T-helper 1 cell treated with Interleukin-12 subunit alpha and Interleukin-12 subunit beta and Interleukin-4 antibody, amounts not matched to agents 30 μg/mL and 1 μg/mL, for 36 hours (primary cell): ENCODE results near the gene ZNF638.
A peak's percentile ranks its signal among the peaks of the same experiment; 100 is the strongest.

ENCODE experiments used
- H3K27ac Mint-ChIP-seq: one replicate; pipeline ENCODE4 v1.8.0; 2021; ENCODE audit warnings: mild to moderate bottlenecking, mixed read lengths
- H3K27me3 Mint-ChIP-seq: one replicate; pipeline ENCODE4 v1.8.0; 2021; ENCODE audit warnings: low read depth, mixed read lengths
- H3K36me3 Mint-ChIP-seq: one replicate; pipeline ENCODE4 v1.8.0; 2021; ENCODE audit warnings: low read depth, mixed read lengths
- H3K4me1 Mint-ChIP-seq: one replicate; pipeline ENCODE4 v1.8.0; 2021; ENCODE audit warnings: low read depth, mixed read lengths
- H3K4me3 Mint-ChIP-seq: one replicate; pipeline ENCODE4 v1.8.0; 2021; ENCODE audit warnings: mild to moderate bottlenecking, moderate library complexity, mixed read lengths
- H3K9me3 Mint-ChIP-seq: one replicate; pipeline ENCODE4 v1.8.0; 2021; ENCODE audit warnings: mixed read lengths

Gene ZNF638

DNA sequence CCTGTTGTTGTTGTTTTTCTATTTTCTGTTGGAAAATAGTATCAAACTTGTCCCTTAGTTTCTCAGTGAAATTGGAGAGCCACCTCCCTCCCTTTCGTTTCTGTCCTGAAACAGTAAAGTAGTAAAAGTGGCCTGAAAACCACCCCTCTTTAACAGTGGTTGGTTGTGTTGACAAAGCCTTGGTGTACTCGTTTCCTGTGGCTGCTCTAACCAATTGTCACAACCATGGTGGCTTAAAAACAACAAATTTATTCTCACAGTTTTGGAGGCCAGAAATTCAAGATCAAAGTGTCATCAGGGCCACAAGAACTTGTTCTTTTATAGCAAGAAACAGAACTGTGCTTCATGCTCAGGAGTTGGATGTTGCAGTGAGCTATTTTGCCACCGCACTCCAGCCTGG is 117.8 kb downstream of the ZNF638 start:
- Mint-ChIP-seq H3K4me3 (no peak overlapping the region), H3K27ac (no peak overlapping the region), H3K27me3 (peaks cover 34% of the 10 kb centered on the region), H3K9me3 (no peaks in the 10 kb centered on the region), H3K36me3 (no peaks in the 10 kb centered on the region), H3K4me1 (peaks cover 9% of the 10 kb centered on the region)

DNA sequence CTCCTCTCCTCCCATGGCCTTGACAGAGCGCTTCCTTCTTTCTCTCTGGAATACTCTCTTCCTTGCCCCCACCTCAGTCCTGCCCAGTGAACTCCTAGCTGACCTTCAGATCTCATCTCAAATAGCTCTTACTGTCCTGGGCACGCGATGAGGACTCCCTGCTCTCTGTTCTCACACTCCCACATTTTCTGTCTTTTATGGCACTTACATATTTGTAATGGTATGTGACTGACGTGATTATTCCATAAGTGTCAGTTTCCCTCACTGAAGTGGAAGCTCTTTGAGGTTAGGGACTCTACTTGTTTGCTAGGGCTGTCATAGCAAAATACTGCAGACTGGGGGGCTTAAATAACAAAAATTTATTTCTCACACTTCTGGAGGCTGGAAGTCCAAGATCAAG is 120.1 kb downstream of the ZNF638 start:
- no peak overlapping the region for H3K4me3 Mint-ChIP-seq
- H3K4me1 Mint-ChIP-seq, result peaks cover 11% of the 10 kb centered on the region
- H3K27me3 Mint-ChIP-seq, result peaks cover 54% of the 10 kb centered on the region
- H3K27ac Mint-ChIP-seq, result no peak overlapping the region
- H3K36me3 Mint-ChIP-seq, result no peaks in the 10 kb centered on the region
- no peaks in the 10 kb centered on the region for H3K9me3 Mint-ChIP-seq

GRCh38 chr2:71452565-71452964 is 121.0 kb downstream of the ZNF638 start:
- H3K4me3 Mint-ChIP-seq, result no peak overlapping the region
- H3K4me1 Mint-ChIP-seq, result peaks cover 11% of the 10 kb centered on the region
- no peaks in the 10 kb centered on the region for H3K9me3 Mint-ChIP-seq
- H3K27me3 Mint-ChIP-seq, result peaks cover 54% of the 10 kb centered on the region
- H3K27ac Mint-ChIP-seq, result no peak overlapping the region
- H3K36me3 Mint-ChIP-seq, result no peaks in the 10 kb centered on the region

GRCh38 chr2:71453404-71454220 is 122.0 kb downstream of the ZNF638 start, which contains the start of gene DYSF:
Gene DYSF, plus strand, starts transcription at chr2:71453561.
- H3K4me1 Mint-ChIP-seq, result peaks cover 11% of the 10 kb centered on the region
- no peak within 1 kb of the TSS for H3K27ac Mint-ChIP-seq
- no peaks in the 10 kb centered on the region for H3K9me3 Mint-ChIP-seq
- peaks cover 59% of the 10 kb centered on the region for H3K27me3 Mint-ChIP-seq
- peak within 1 kb of the TSS; percentile 47 for H3K4me3 Mint-ChIP-seq
- no peaks in the 10 kb centered on the region for H3K36me3 Mint-ChIP-seq

DNA sequence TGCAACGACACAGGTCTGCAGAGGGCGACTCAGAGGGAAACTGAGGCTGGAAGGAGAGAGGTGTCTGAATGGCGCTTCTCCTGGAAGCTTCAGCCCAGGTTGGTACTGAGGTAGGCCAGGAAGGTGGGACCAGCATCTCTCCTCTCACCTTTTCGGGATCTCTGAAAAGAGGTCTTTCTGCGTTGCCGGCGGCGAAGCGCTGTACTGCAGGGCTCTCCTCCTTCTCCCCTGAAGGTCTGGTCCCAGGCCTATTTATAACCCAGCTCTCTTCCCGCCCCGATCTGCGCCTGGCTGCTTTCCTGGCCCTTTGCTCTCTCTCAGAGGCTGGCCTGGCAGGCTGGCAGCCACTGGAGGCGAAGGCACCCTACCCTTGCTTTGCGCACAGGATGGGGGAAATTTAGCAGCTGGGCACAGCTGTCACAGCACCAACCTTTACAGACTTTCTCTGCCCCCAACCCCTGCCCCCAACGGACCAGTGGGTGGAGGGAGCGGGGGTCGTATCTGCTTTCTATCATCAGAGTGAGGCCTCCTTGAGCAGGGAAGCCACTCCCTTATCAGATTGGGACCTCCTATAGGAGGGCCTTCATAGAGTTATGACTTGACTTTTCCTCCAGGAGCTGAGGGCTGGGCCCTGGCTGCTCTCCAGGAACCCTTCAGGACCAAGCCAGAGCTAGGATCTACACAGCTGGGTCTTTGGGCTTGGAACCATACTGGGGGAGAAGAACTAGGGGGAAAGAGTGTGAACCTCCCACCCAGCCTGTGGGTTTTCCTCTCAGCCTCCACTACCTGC is 122.8 kb downstream of the ZNF638 start:
- Mint-ChIP-seq H3K4me1 (peaks cover 7% of the 10 kb centered on the region), H3K36me3 (no peaks in the 10 kb centered on the region), H3K9me3 (no peaks in the 10 kb centered on the region), H3K27ac (no peak overlapping the region), H3K27me3 (peaks cover 59% of the 10 kb centered on the region), H3K4me3 (no peak overlapping the region)

GRCh38 chr2:71455011-71455740 is 123.6 kb downstream of the ZNF638 start:
- H3K4me3 Mint-ChIP-seq, result no peak overlapping the region

GRCh38 chr2:71455741-71456569 is 124.4 kb downstream of the ZNF638 start:
- Mint-ChIP-seq H3K27me3 (peaks cover 59% of the 10 kb centered on the region), H3K4me3 (peak overlapping the region; percentile 35), H3K4me1 (peaks cover 7% of the 10 kb centered on the region), H3K27ac (no peak overlapping the region), H3K9me3 (no peaks in the 10 kb centered on the region), H3K36me3 (no peaks in the 10 kb centered on the region)

More at GRCh38 chr2:71455011-71455740, 123.6 kb downstream of the ZNF638 start:
- H3K27ac Mint-ChIP-seq, result no peak overlapping the region
- no peaks in the 10 kb centered on the region for H3K9me3 Mint-ChIP-seq
- H3K27me3 Mint-ChIP-seq, result peaks cover 59% of the 10 kb centered on the region
- H3K36me3 Mint-ChIP-seq, result no peaks in the 10 kb centered on the region
- H3K4me1 Mint-ChIP-seq, result peaks cover 7% of the 10 kb centered on the region

DNA sequence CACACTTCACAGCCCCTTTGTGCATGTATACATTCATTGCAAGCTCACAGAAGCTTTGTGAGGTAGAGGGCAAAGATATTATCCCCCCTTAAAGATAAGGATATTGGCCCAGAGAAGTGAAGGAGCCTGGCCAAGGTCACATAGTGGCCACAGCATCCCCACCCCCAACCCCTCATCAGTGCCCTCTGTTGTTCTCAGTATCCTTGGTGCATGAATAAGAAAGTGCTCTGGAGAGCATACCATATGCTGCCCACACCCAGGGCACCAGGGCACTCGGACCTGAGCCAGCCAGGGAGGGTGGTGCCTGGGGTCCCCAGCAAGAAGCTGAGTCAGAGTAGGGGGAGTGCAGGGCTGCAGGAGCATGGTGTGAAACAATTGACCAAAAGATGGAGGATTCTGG is 125.0 kb downstream of the ZNF638 start:
- no peaks in the 10 kb centered on the region for H3K36me3 Mint-ChIP-seq
- peaks cover 7% of the 10 kb centered on the region for H3K4me1 Mint-ChIP-seq
- H3K9me3 Mint-ChIP-seq, result no peaks in the 10 kb centered on the region
- no peak overlapping the region for H3K4me3 Mint-ChIP-seq
- H3K27me3 Mint-ChIP-seq, result peaks cover 52% of the 10 kb centered on the region
- no peak overlapping the region for H3K27ac Mint-ChIP-seq

GRCh38 chr2:71457123-71457915 is 125.7 kb downstream of the ZNF638 start:
- H3K27ac Mint-ChIP-seq, result no peak overlapping the region
- H3K9me3 Mint-ChIP-seq, result no peaks in the 10 kb centered on the region
- no peak overlapping the region for H3K4me3 Mint-ChIP-seq
- H3K4me1 Mint-ChIP-seq, result peaks cover 6% of the 10 kb centered on the region
- no peaks in the 10 kb centered on the region for H3K36me3 Mint-ChIP-seq
- H3K27me3 Mint-ChIP-seq, result peaks cover 45% of the 10 kb centered on the region

- no peak overlapping the region for H3K27ac Mint-ChIP-seq
- no peaks in the 10 kb centered on the region for H3K9me3 Mint-ChIP-seq
- H3K4me1 Mint-ChIP-seq, result peaks cover 2% of the 10 kb centered on the region
- no peaks in the 10 kb centered on the region for H3K36me3 Mint-ChIP-seq
- peaks cover 39% of the 10 kb centered on the region for H3K27me3 Mint-ChIP-seq
- H3K4me3 Mint-ChIP-seq, result no peak overlapping the region
These were observed 126.3 kb downstream of the ZNF638 start for GRCh38 chr2:71457923-71458322.

DNA sequence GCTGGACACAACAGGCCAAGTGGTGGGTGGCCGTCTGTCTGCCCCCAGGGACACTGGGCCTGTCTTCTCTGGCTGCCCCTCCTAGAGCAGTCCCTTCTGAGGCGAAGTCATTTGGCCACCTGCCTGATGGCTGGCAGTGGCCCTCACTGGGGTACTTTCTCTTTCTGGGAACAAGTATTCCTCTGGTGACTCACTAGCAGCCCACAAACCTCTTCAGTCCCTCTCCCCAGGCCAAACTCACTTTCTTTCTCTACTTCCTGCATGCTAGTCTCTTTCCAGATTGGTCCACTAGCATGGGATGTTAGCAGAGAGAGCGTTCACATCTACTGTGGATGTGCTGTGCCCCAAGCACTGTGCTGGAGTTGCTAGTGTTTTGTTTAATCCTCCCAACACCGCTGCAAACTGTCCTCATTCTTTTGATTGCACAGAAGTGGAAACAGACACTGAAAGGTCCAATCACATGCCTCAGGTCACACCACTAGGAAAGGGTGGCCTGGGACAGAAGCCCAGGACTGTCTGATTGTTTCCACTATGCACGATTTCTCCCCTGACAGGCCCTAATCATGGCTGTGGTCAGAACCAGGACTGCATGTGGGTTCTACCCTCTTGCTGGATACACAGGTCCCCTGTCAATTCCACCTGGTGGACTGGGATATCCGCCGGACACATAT is 127.0 kb downstream of the ZNF638 start:
- H3K4me1 Mint-ChIP-seq, result peaks cover 2% of the 10 kb centered on the region
- H3K4me3 Mint-ChIP-seq, result no peak overlapping the region

DNA sequence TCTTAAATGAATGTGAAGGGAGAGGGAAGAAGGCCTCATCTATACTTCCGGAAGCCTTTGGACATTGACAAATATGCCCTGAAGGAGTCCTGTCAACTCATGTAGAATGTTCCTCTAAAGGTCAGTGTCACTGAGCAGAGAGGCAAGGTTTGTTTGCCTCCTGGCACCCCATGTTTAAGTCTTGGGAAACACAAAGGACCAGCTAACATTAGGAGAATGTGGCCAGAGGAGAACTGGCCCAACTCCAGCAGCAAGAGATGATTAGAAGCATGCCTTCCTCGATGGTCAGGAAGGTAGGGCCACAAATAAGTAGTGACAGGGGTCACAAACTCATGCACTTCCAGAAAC is 127.5 kb downstream of the ZNF638 start:
- no peak overlapping the region for H3K4me3 Mint-ChIP-seq
- H3K36me3 Mint-ChIP-seq, result no peaks in the 10 kb centered on the region
- no peaks in the 10 kb centered on the region for H3K9me3 Mint-ChIP-seq
- peaks cover 2% of the 10 kb centered on the region for H3K4me1 Mint-ChIP-seq
- H3K27me3 Mint-ChIP-seq, result peaks cover 28% of the 10 kb centered on the region
- no peak overlapping the region for H3K27ac Mint-ChIP-seq

More for the DNA sequence above, 127.0 kb downstream of the ZNF638 start:
- Mint-ChIP-seq H3K9me3 (no peaks in the 10 kb centered on the region), H3K36me3 (no peaks in the 10 kb centered on the region), H3K27ac (no peak overlapping the region), H3K27me3 (peaks cover 33% of the 10 kb centered on the region)

DNA sequence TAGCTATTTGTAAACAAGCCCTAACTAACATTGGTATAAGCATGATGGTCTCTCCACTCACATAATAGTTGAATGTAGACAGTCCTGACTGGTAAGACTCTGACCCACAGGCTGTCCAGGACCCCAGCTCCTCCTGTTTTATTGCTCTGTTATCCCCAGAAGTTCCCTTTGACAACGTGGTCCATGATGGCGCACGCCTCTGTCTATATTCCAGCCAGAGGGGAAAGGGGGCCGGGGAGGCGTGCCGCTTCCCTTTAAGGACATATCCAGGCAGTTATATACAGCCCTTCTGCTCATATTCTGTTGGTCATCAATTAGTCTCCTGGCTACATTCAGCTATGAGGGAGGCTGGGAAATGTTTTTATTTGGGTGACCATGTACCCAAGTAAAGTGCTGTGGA is 128.5 kb downstream of the ZNF638 start:
- H3K36me3 Mint-ChIP-seq, result no peaks in the 10 kb centered on the region

More for the DNA sequence above, 128.5 kb downstream of the ZNF638 start:
- H3K4me3 Mint-ChIP-seq, result no peak overlapping the region
- peaks cover 2% of the 10 kb centered on the region for H3K4me1 Mint-ChIP-seq
- H3K27ac Mint-ChIP-seq, result no peak overlapping the region
- H3K9me3 Mint-ChIP-seq, result no peaks in the 10 kb centered on the region
- H3K27me3 Mint-ChIP-seq, result peaks cover 19% of the 10 kb centered on the region
